Measurements from ENCODE around the gene KRIT1.

- TF ChIP-seq CTCF (IDR thresholded peaks at IDR 0.05) (no peak), POLR2A (IDR thresholded peaks at IDR 0.05) (no peak)
These were observed 95.9 kb downstream of the KRIT1 start for GRCh38 chr7:92149736-92150239.

All from testis (tissue), 2 donors.